ENCODE measurements around the gene GRID1.
"Not testable (repeated sequence)": the region's sequence is repeated elsewhere in the genome, so short reads cannot be mapped to it uniquely, and the experiment has no call there.

GRID1 gene

GRCh38 chr10:86048973-86049372, 317.6 kb downstream of the GRID1 start:
- no peak for DNase-seq

GRCh38 chr10:86048571-86048970, 318.0 kb downstream of the GRID1 start:
- no peak for DNase-seq

- DNase-seq = peak; percentile 25
Observed at GRCh38 chr10:86047588-86047987, 319.0 kb downstream of the GRID1 start.

- DNase-seq = no peak
Observed at GRCh38 chr10:86046845-86047460, 319.6 kb downstream of the GRID1 start.

GRCh38 chr10:86045896-86046295, 320.7 kb downstream of the GRID1 start:
- no peak for DNase-seq

- no peak for DNase-seq
Observed at GRCh38 chr10:86044029-86044428, 322.6 kb downstream of the GRID1 start.

GRCh38 chr10:86043236-86043635, 323.4 kb downstream of the GRID1 start:
- no peak for DNase-seq

GRCh38 chr10:86042161-86042560, 324.4 kb downstream of the GRID1 start:
- DNase-seq = no peak

GRCh38 chr10:86041116-86041515, 325.5 kb downstream of the GRID1 start:
- DNase-seq = no peak

- no peak for DNase-seq
Observed at GRCh38 chr10:86038371-86038770, 328.2 kb downstream of the GRID1 start.

- no peak for DNase-seq
Observed at GRCh38 chr10:86037096-86037495, 329.5 kb downstream of the GRID1 start.

- no peak for DNase-seq
Observed at GRCh38 chr10:86036544-86036831, 330.1 kb downstream of the GRID1 start.

- DNase-seq = no peak
Observed at GRCh38 chr10:86035791-86036543, 330.6 kb downstream of the GRID1 start.

GRCh38 chr10:86034710-86035109, 331.9 kb downstream of the GRID1 start:
- no peak for DNase-seq

GRCh38 chr10:86033581-86033980, 333.0 kb downstream of the GRID1 start:
- no peak for DNase-seq

- not testable (repeated sequence) for DNase-seq
Observed at GRCh38 chr10:86032087-86032486, 334.5 kb downstream of the GRID1 start.

- DNase-seq = no peak
Observed at GRCh38 chr10:86030312-86030711, 336.3 kb downstream of the GRID1 start.

GRCh38 chr10:86027346-86027745, 339.2 kb downstream of the GRID1 start:
- DNase-seq = no peak

- no peak for DNase-seq
Observed at GRCh38 chr10:86025509-86025908, 341.1 kb downstream of the GRID1 start.

GRCh38 chr10:86024281-86025041, 342.1 kb downstream of the GRID1 start:
- DNase-seq = no peak

GRCh38 chr10:86023931-86024280, 342.7 kb downstream of the GRID1 start:
- no peak for DNase-seq

- DNase-seq = no peak
Observed at GRCh38 chr10:86023336-86023735, 343.3 kb downstream of the GRID1 start.

- no peak for DNase-seq
Observed at GRCh38 chr10:86022906-86023305, 343.7 kb downstream of the GRID1 start.

- no peak for DNase-seq
Observed at GRCh38 chr10:86020134-86020533, 346.5 kb downstream of the GRID1 start.
